GM12875 (cell line): ENCODE measurements around the gene BPIFB4.

Source experiments
- H3K4me3 ChIP-seq: one replicate; pipeline ENCODE4 v1.5.1; 2011; ENCODE audit warnings: low read depth, low read length, control low read depth
- CTCF ChIP-seq: IDR thresholded peaks from 2 replicates; pipeline ENCODE4 v1.5.1; 2011; ENCODE audit warnings: low read depth, mild to moderate bottlenecking, control low read depth, inconsistent platforms, low read length, moderate library complexity, borderline replicate concordance; ENCODE audit not compliant: insufficient read depth

BPIFB4 gene

GRCh38 chr20:33083544-33084340, 4.3 kb downstream of the BPIFB4 start:
- TF ChIP-seq CTCF, result no peak
- H3K4me3 ChIP-seq, result no peak overlapping the region

GRCh38 chr20:33084722-33085121, 5.3 kb downstream of the BPIFB4 start:
- no peak for TF ChIP-seq CTCF
- H3K4me3 ChIP-seq, result no peak overlapping the region

GRCh38 chr20:33086052-33086722, 6.7 kb downstream of the BPIFB4 start:
- H3K4me3 ChIP-seq, result no peak overlapping the region
- TF ChIP-seq CTCF, result no peak

- no peak for TF ChIP-seq CTCF
- H3K4me3 ChIP-seq, result no peak overlapping the region
Observed at GRCh38 chr20:33091147-33091546, 11.7 kb downstream of the BPIFB4 start.

- H3K4me3 ChIP-seq, result no peak overlapping the region
- no peak for TF ChIP-seq CTCF
Observed at GRCh38 chr20:33091693-33092092, 12.2 kb downstream of the BPIFB4 start.

GRCh38 chr20:33092361-33092760, 12.9 kb downstream of the BPIFB4 start:
- no peak for TF ChIP-seq CTCF

GRCh38 chr20:33093074-33093473, 13.6 kb downstream of the BPIFB4 start:
- H3K4me3 ChIP-seq, result no peak overlapping the region
- no peak for TF ChIP-seq CTCF

More at GRCh38 chr20:33092361-33092760, 12.9 kb downstream of the BPIFB4 start:
- no peak overlapping the region for H3K4me3 ChIP-seq
